Keratinocyte (primary cell): ENCODE results near the gene AGAP1. TPM values are rescaled to one million over a fixed set of nuclear protein-coding genes. Genes with fewer than 3 reads are reported as not detected.

Source experiments
- DNase-seq: peaks from one replicate; pipeline ENCODE4 v3.0.0-alpha.2; 2011; ENCODE audit warnings: low read depth, missing footprints, low spot score
- FAIRE-seq: peaks from 2 replicates; lab custom pipeline; 2011; peaks lifted over from hg19 to GRCh38; lab: Jason Lieb, UNC
- H2AFZ ChIP-seq: 2 replicates; pipeline ENCODE4 v1.6.0; 2012; ENCODE audit warnings: low read length, control low read depth, inconsistent platforms; ENCODE audit not compliant: control insufficient read depth
- H3K27ac ChIP-seq: 2 replicates; pipeline ENCODE4 v1.5.1; 2011; ENCODE audit warnings: low read length; ENCODE audit not compliant: control insufficient read depth, insufficient read depth
- H3K27me3 ChIP-seq: 3 replicates; pipeline ENCODE4 v1.6.0; 2011; ENCODE audit warnings: low read length; ENCODE audit not compliant: control insufficient read depth, insufficient read depth; ENCODE audit errors: extremely low read depth
- H3K36me3 ChIP-seq, 2 experiments: 2 replicates in 1 of 2; 3 replicates in 1 of 2; pipeline ENCODE4 v1.5.1; 2011; ENCODE audit warnings: low read length in 2 of 2, mild to moderate bottlenecking in 1 of 2; ENCODE audit not compliant: control insufficient read depth in 2 of 2, insufficient read depth in 2 of 2; ENCODE audit errors: extremely low read depth in 1 of 2
- H3K4me1 ChIP-seq: 3 replicates; pipeline ENCODE4 v1.5.1; 2011; ENCODE audit warnings: low read length; ENCODE audit not compliant: control insufficient read depth, insufficient read depth; ENCODE audit errors: extremely low read depth
- H3K4me2 ChIP-seq: 3 replicates; pipeline ENCODE4 v1.6.0; 2011; ENCODE audit warnings: low read depth, low read length; ENCODE audit not compliant: control insufficient read depth, insufficient read depth; ENCODE audit errors: extremely low read depth
- H3K4me3 ChIP-seq, 3 experiments: fragments of 200-600 bp in 1 of 3; sonication (generic) in 1 of 3; 2 replicates in 2 of 3; 3 replicates in 1 of 3; pipeline ENCODE4 v1.5.1; 2011 to 2016; ENCODE audit warnings: low read length in 3 of 3, mild to moderate bottlenecking in 3 of 3, control low read depth in 2 of 3, inconsistent platforms in 1 of 3, low read depth in 1 of 3, mixed read lengths in 1 of 3, mixed run types in 1 of 3, moderate library complexity in 1 of 3; ENCODE audit not compliant: control insufficient read depth in 2 of 3, insufficient read depth in 2 of 3; ENCODE audit errors: extremely low read depth in 1 of 3
- H3K79me2 ChIP-seq: 2 replicates; pipeline ENCODE4 v1.6.0; 2012; ENCODE audit warnings: low read length; ENCODE audit not compliant: control insufficient read depth, insufficient read depth
- H3K9ac ChIP-seq: 3 replicates; pipeline ENCODE4 v1.6.0; 2011; ENCODE audit warnings: low read length; ENCODE audit not compliant: control insufficient read depth, insufficient read depth; ENCODE audit errors: extremely low read depth
- H3K9me1 ChIP-seq: 3 replicates; pipeline ENCODE4 v1.6.0; 2011; ENCODE audit warnings: low read length; ENCODE audit not compliant: control insufficient read depth, insufficient read depth; ENCODE audit errors: extremely low read depth
- H3K9me3 ChIP-seq: 2 replicates; pipeline ENCODE4 v1.5.1; 2012; ENCODE audit warnings: low read depth, low read length; ENCODE audit not compliant: control insufficient read depth
- H4K20me1 ChIP-seq: 3 replicates; pipeline ENCODE4 v1.6.0; 2011; ENCODE audit warnings: low read length; ENCODE audit not compliant: control insufficient read depth, insufficient read depth; ENCODE audit errors: extremely low read depth
- EZH2 ChIP-seq: IDR thresholded peaks from one replicate; pipeline ENCODE4 v1.6.1; 2012; ENCODE audit warnings: inconsistent platforms, mild to moderate bottlenecking, low read length, moderate library complexity
- dilution Hi-C: fragments of 300-500 bp; cut with MboI; formaldehyde crosslinking; loops from one replicate; pipeline ENCODE4 v1.7.0; 2020; ENCODE audit warnings: low sequenced_read_pairs; ENCODE audit not compliant: extremely low pct_ligation_motif_present
- polyA plus RNA-seq, 5 experiments: library from polyadenylated mRNA; depleted of rRNA in 3 of 5; stranded (reverse) in 3 of 5; stranded (forward) in 1 of 5; unstranded in 1 of 5; fragments of >200 nt; gene quantifications; 1 replicate in 1 of 5; 2 replicates in 3 of 5; 3 replicates in 1 of 5; pipeline versions ENCODE4 v1.2.1 to v1.2.3, GENCODE V29; 2011 to 2012; ENCODE audit warnings: missing spikeins in 2 of 5, low read depth in 1 of 5, low replicate concordance in 1 of 5
- TF ChIP-seq, protein P1 (sequence below), 3 experiments: IDR thresholded peaks in 1 of 3; conservative IDR thresholded peaks in 1 of 3; optimal IDR thresholded peaks in 1 of 3; 2 replicates in 2 of 3; 3 replicates in 1 of 3; pipeline versions ENCODE3 to v1.5.1; 2011; ENCODE audit warnings: low read length in 3 of 3, mild to moderate bottlenecking in 3 of 3, moderate library complexity in 2 of 3, control low read depth in 1 of 3, inconsistent platforms in 1 of 3; ENCODE audit not compliant: insufficient read depth in 2 of 3; ENCODE audit errors: extremely low read depth in 1 of 3

AGAP1 gene
- polyA plus RNA-seq, 1 donor (not counting 4 experiments of a cell fraction or from before 2014, with no cell fraction given) = 12.6 TPM

DNA sequence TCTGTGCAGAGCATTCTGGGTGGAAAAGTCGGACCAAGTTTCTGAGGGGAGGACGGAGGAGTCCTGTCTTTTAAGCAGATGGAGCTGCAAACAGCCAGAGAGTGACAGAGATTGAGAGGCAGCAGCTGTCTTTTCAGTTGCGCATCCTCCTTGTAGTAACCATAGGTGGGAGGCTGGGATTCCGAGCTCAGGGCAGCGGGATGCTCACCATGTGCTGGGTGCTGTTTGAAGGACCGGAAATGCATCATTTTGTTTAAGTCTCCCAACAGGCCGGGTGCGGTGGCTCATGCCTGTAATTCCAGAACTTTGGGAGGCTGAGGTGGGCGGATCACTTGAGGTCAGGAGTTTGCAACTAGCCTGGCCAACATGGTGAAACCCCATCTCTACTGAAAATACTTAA, 93.4 kb downstream of the AGAP1 start:
- no peak overlapping the region for H2AFZ ChIP-seq
- no peak for DNase-seq
- H3K27ac ChIP-seq = no peak overlapping the region
- H4K20me1 ChIP-seq = peaks cover 5% of the 10 kb centered on the region
- no peak for TF ChIP-seq EZH2
- TF ChIP-seq, protein P1, sequence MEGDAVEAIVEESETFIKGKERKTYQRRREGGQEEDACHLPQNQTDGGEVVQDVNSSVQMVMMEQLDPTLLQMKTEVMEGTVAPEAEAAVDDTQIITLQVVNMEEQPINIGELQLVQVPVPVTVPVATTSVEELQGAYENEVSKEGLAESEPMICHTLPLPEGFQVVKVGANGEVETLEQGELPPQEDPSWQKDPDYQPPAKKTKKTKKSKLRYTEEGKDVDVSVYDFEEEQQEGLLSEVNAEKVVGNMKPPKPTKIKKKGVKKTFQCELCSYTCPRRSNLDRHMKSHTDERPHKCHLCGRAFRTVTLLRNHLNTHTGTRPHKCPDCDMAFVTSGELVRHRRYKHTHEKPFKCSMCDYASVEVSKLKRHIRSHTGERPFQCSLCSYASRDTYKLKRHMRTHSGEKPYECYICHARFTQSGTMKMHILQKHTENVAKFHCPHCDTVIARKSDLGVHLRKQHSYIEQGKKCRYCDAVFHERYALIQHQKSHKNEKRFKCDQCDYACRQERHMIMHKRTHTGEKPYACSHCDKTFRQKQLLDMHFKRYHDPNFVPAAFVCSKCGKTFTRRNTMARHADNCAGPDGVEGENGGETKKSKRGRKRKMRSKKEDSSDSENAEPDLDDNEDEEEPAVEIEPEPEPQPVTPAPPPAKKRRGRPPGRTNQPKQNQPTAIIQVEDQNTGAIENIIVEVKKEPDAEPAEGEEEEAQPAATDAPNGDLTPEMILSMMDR (optimal IDR thresholded peaks at IDR 0.05 in 1 of 3, IDR thresholded peaks at IDR 0.05 in 1 of 3, conservative IDR thresholded peaks at IDR 0.05 in 1 of 3; ENCODE audit: extremely low read depth in 1 of 3, insufficient read depth in 2 of 3, low read length in 3 of 3) = no peak
- no peaks in the 10 kb centered on the region for H3K9me1 ChIP-seq
- no peak overlapping the region for H3K4me3 ChIP-seq
- dilution Hi-C loops = no loop called here
- H3K9me3 ChIP-seq = no peaks in the 10 kb centered on the region
- no peaks in the 10 kb centered on the region for H3K36me3 ChIP-seq
- no peak for FAIRE-seq
- H3K4me1 ChIP-seq = no peaks in the 10 kb centered on the region
- no peak overlapping the region for H3K9ac ChIP-seq
- H3K27me3 ChIP-seq = no peaks in the 10 kb centered on the region
- H3K4me2 ChIP-seq = no peak overlapping the region
- H3K79me2 ChIP-seq = peaks cover 4% of the 10 kb centered on the region

- no peaks in the 10 kb centered on the region for H3K9me3 ChIP-seq
- H4K20me1 ChIP-seq = peaks cover 5% of the 10 kb centered on the region
- dilution Hi-C loops = no loop called here
- H3K4me2 ChIP-seq = no peak overlapping the region
- H3K9ac ChIP-seq = no peak overlapping the region
- no peaks in the 10 kb centered on the region for H3K9me1 ChIP-seq
- H3K27ac ChIP-seq = no peak overlapping the region
- DNase-seq = no peak
- H3K79me2 ChIP-seq = peaks cover 4% of the 10 kb centered on the region
- H3K4me3 ChIP-seq = no peak overlapping the region
- H3K4me1 ChIP-seq = no peaks in the 10 kb centered on the region
- no peak overlapping the region for H2AFZ ChIP-seq
- H3K36me3 ChIP-seq = no peaks in the 10 kb centered on the region
- no peaks in the 10 kb centered on the region for H3K27me3 ChIP-seq
- TF ChIP-seq, protein P1 (optimal IDR thresholded peaks at IDR 0.05 in 1 of 3, IDR thresholded peaks at IDR 0.05 in 1 of 3, conservative IDR thresholded peaks at IDR 0.05 in 1 of 3; ENCODE audit: extremely low read depth in 1 of 3, insufficient read depth in 2 of 3, low read length in 3 of 3) = no peak
- no peak for TF ChIP-seq EZH2
- no peak for FAIRE-seq
Observed at GRCh38 chr2:235588750-235589149, 94.9 kb downstream of the AGAP1 start.
